DOHH2 (cell line): ENCODE data around the gene FAM25A.
"Not testable (repeated sequence)": the region's sequence is repeated elsewhere in the genome, so short reads cannot be mapped to it uniquely, and the experiment has no call there.

Source experiments
- H3F3A ChIP-seq: fragments of 200-600 bp; sonication (generic), shearing (Covaris generic); 2 replicates; pipeline ENCODE4 v1.6.0; 2016; ENCODE audit warnings: antibody characterized with exemption, mild to moderate bottlenecking; ENCODE audit not compliant: control insufficient read depth, insufficient read depth
- H3K27ac ChIP-seq: fragments of 200-600 bp; sonication (generic); 2 replicates; pipeline ENCODE4 v1.5.1; 2014; ENCODE audit warnings: low read depth, mild to moderate bottlenecking, low read length, moderate library complexity
- H3K27me3 ChIP-seq: fragments of 200-600 bp; sonication (generic); 2 replicates; pipeline ENCODE4 v1.6.1; 2014; ENCODE audit warnings: mild to moderate bottlenecking, low read length, mixed read lengths; ENCODE audit not compliant: control insufficient read depth
- H3K36me3 ChIP-seq: fragments of 200-600 bp; sonication (generic); 2 replicates; pipeline ENCODE4 v1.6.1; 2014; ENCODE audit warnings: mild to moderate bottlenecking, low read length, moderate library complexity, mixed read lengths; ENCODE audit not compliant: control insufficient read depth
- H3K4me1 ChIP-seq: fragments of 200-600 bp; sonication (generic); 2 replicates; pipeline ENCODE4 v1.6.1; 2014; ENCODE audit warnings: mild to moderate bottlenecking, low read length, mixed read lengths; ENCODE audit not compliant: control insufficient read depth
- H3K4me2 ChIP-seq: fragments of 200-600 bp; sonication (generic); 2 replicates; pipeline ENCODE4 v1.6.0; 2014; ENCODE audit warnings: mild to moderate bottlenecking, low read length, moderate library complexity
- H3K4me3 ChIP-seq: fragments of 200-600 bp; sonication (generic); 2 replicates; pipeline ENCODE4 v1.5.1; 2014; ENCODE audit warnings: mild to moderate bottlenecking, low read length, mixed read lengths
- H3K79me2 ChIP-seq: fragments of 200-600 bp; sonication (generic); 2 replicates; pipeline ENCODE4 v1.6.1; 2014; ENCODE audit warnings: mild to moderate bottlenecking, low read length, mixed read lengths; ENCODE audit not compliant: control insufficient read depth
- H3K9me2 ChIP-seq: fragments of 200-600 bp; sonication (generic); replicated peaks from 2 replicates; pipeline ENCODE4 v1.6.1; 2014; ENCODE audit warnings: mild to moderate bottlenecking, low read length, mixed read lengths; ENCODE audit not compliant: control insufficient read depth
- H3K9me3 ChIP-seq: fragments of 200-600 bp; sonication (generic); 2 replicates; pipeline ENCODE4 v1.6.1; 2014; ENCODE audit warnings: antibody characterized with exemption, low read length, mixed read lengths; ENCODE audit not compliant: control insufficient read depth, insufficient read depth
- H4K20me1 ChIP-seq: fragments of 200-600 bp; sonication (generic); 2 replicates; pipeline ENCODE4 v1.6.0; 2014; ENCODE audit warnings: low read depth, mild to moderate bottlenecking, antibody characterized with exemption, low read length, moderate library complexity; ENCODE audit not compliant: control insufficient read depth, insufficient read depth
- CTCF ChIP-seq: fragments of 200-600 bp; sonication (generic); IDR thresholded peaks from one replicate; pipeline ENCODE4 v1.5.1; 2014; ENCODE audit warnings: antibody characterized with exemption, mild to moderate bottlenecking, low read depth, low read length; ENCODE audit not compliant: poor library complexity, severe bottlenecking
- EZH2phosphoT487 ChIP-seq: fragments of 200-600 bp; sonication (generic); IDR thresholded peaks from 2 replicates; pipeline ENCODE4 v1.6.1; 2017; ENCODE audit warnings: borderline replicate concordance, mild to moderate bottlenecking, antibody characterized with exemption, low read length, moderate library complexity, mixed read lengths

FAM25A gene

GRCh38 chr10:87038786-87039185 lies 18.7 kb downstream of the FAM25A start:
- Histone ChIP-seq H3K4me1 (no peaks in the 10 kb centered on the region), H3K4me3 (no peak overlapping the region), H3K36me3 (no peaks in the 10 kb centered on the region), H3K79me2 (no peaks in the 10 kb centered on the region), H3K4me2 (no peak overlapping the region), H3K9me2 (no peaks in the 10 kb centered on the region), H3K9me3 (no peaks in the 10 kb centered on the region), H3F3A (no peaks in the 10 kb centered on the region), H3K27ac (no peak overlapping the region), H3K27me3 (peaks cover 20% of the 10 kb centered on the region), H4K20me1 (no peaks in the 10 kb centered on the region)
- TF ChIP-seq CTCF (no peak), EZH2phosphoT487 (no peak)

GRCh38 chr10:87043579-87043978 lies 23.5 kb downstream of the FAM25A start:
- not testable (repeated sequence) for H3K79me2 ChIP-seq, H3K36me3 ChIP-seq, H3K4me1 ChIP-seq, H3K27me3 ChIP-seq, H3K4me2 ChIP-seq, H3K9me3 ChIP-seq, H3K4me3 ChIP-seq, H3K9me2 ChIP-seq, H3F3A ChIP-seq, H3K27ac ChIP-seq, H4K20me1 ChIP-seq

- H4K20me1 ChIP-seq = no peaks in the 10 kb centered on the region
- H3K79me2 ChIP-seq = no peaks in the 10 kb centered on the region
- H3K4me3 ChIP-seq = no peak overlapping the region
- no peaks in the 10 kb centered on the region for H3K9me3 ChIP-seq
- TF ChIP-seq EZH2phosphoT487 (no peak), CTCF (no peak)
- H3F3A ChIP-seq = no peaks in the 10 kb centered on the region
- H3K27ac ChIP-seq = no peak overlapping the region
- no peaks in the 10 kb centered on the region for H3K4me1 ChIP-seq
- no peaks in the 10 kb centered on the region for H3K27me3 ChIP-seq
- H3K4me2 ChIP-seq = no peak overlapping the region
- H3K9me2 ChIP-seq = no peaks in the 10 kb centered on the region
- H3K36me3 ChIP-seq = peaks cover 23% of the 10 kb centered on the region
Measured at GRCh38 chr10:87045434-87045938, 25.4 kb downstream of the FAM25A start.

- TF ChIP-seq CTCF = no peak
- TF ChIP-seq EZH2phosphoT487 = no peak
- Histone ChIP-seq H3K27me3 (no peaks in the 10 kb centered on the region), H3K4me1 (no peaks in the 10 kb centered on the region), H3K79me2 (no peaks in the 10 kb centered on the region), H3F3A (no peaks in the 10 kb centered on the region), H3K4me2 (no peak overlapping the region), H3K9me2 (no peaks in the 10 kb centered on the region), H4K20me1 (no peaks in the 10 kb centered on the region), H3K4me3 (no peak overlapping the region), H3K27ac (no peak overlapping the region), H3K36me3 (peaks cover 67% of the 10 kb centered on the region), H3K9me3 (no peaks in the 10 kb centered on the region)
Measured at GRCh38 chr10:87053111-87053510, 33.0 kb downstream of the FAM25A start.
